HUES6 (cell line): ENCODE results near the gene MTA2.

Experiments
- H3K27ac ChIP-seq: 2 replicates; pipeline ENCODE4 v1.7.0; 2013; ENCODE audit warnings: low read depth, mild to moderate bottlenecking, low read length, inconsistent platforms
- H3K27me3 ChIP-seq: 2 replicates; pipeline ENCODE4 v1.6.1; 2013; ENCODE audit warnings: low read length; ENCODE audit not compliant: control insufficient read depth, insufficient read depth
- H3K36me3 ChIP-seq: 2 replicates; pipeline ENCODE4 v1.6.1; 2013; ENCODE audit warnings: low read length; ENCODE audit not compliant: control insufficient read depth, insufficient read depth
- H3K4me1 ChIP-seq: 2 replicates; pipeline ENCODE4 v1.6.1; 2013; ENCODE audit warnings: low read length; ENCODE audit not compliant: control insufficient read depth, insufficient read depth
- H3K4me3 ChIP-seq: 2 replicates; pipeline ENCODE4 v1.5.1; 2013; ENCODE audit warnings: low read depth, low read length
- H3K9ac ChIP-seq: one replicate; pipeline ENCODE4 v1.6.1; 2013; ENCODE audit warnings: mild to moderate bottlenecking, low read length
- H3K9me3 ChIP-seq: 2 replicates; pipeline ENCODE4 v1.6.1; 2013; ENCODE audit warnings: low read depth, low read length; ENCODE audit not compliant: control insufficient read depth, insufficient read depth

Gene MTA2

GRCh38 chr11:62543680-62544444 is 57.8 kb downstream of the MTA2 start:
- no peaks in the 10 kb centered on the region for H3K9me3 ChIP-seq
- H3K27me3 ChIP-seq = peaks cover 55% of the 10 kb centered on the region
- H3K9ac ChIP-seq = peak overlapping the region; percentile 88
- H3K4me3 ChIP-seq = peak overlapping the region; percentile 81
- no peaks in the 10 kb centered on the region for H3K36me3 ChIP-seq
- no peak overlapping the region for H3K27ac ChIP-seq
- H3K4me1 ChIP-seq = peaks cover 55% of the 10 kb centered on the region
